GM18499 (cell line): ENCODE measurements around the gene PIP5K1B.

Source experiments
- ATAC-seq: cut with Tn5 transposase; IDR thresholded peaks from one replicate; pipeline ENCODE4 v1.9.1; 2021; ENCODE audit warnings: moderate number of reproducible peaks; ENCODE audit not compliant: insufficient read depth, unreplicated experiment

The PIP5K1B gene

DNA sequence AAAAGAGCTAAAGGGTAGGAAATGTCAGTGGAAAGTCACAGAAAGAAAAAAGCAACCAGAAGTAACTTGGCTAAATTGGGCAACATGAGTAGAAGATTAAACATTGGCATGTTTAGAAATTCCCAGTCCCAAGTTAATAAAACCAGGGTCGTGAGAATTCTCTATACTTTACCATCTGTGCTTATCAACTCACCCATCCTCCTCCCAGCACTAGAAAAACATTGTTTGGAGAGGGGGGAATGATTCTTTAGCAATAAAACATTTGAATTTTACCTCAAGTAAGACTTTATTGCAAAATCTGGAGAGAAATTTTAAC, 229.2 kb downstream of the PIP5K1B start:
- no peak for ATAC-seq

DNA sequence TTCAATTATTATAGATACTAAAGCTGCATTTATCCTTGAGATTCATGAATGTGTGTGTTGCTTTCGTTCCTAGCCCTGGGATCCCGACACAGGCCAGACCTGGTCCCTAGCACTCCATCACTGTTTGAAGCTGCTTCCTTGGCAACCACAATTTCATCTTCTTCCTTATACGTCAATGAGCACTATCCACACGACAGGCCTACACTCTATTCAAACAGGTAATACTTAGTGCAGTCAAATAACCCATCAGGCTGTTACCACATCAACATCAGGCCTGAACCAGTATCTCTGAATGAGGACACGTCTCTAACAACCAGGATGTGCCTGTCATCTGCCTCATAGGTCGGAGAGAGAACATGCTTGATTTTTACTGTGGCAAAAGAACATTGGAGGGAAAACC, 235.5 kb downstream of the PIP5K1B start:
- no peak for ATAC-seq

DNA sequence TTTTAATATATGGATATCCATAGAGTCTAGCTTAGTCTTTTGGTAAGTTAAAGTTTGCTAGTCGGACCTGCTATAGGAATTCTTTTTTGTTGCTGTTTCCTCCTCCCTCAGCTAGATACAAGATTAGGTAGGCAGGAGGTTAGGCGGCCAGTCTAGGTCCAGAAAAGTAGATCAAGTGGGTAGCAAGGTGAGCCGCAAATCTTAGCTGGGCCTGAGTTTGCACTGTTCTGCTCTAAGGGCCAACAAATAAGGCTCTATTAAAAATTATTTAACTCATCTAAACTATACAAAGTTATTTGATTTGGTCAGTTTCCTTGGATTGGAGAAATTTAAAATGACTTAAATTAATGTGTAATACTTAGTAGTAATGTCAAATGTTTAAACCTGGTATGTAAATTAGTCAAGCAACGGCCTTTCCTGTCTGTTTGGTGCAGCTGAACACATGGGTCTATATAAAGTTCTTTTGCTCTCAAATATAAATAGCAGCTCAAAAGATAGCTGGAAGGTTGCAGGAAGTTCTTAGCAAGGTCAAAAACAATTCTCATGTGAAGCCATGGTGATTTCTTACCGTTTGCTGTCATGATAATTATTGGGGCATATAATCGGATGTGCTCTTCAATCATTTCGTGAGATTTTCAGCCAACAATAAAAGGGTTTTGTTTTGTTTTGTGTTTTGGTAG, 236.9 kb downstream of the PIP5K1B start:
- no peak for ATAC-seq

DNA sequence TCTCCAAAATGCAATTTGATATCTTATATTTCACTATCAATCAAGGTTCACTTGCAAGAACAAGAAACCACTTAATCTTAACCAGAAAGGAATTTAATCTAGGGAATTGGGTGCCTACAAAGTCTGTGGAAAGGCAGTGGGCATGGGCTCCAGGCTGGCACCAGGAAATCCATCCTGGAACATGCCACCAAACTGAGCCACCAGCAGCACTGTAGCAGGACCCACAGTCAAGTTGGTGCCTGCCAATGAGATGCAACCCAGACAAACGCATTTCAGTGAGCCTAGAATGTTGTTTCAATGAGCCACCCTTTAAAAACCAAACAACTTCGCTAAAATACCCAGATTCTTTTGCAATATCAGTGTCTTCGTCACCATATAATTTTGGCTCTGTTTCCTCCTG, 237.8 kb downstream of the PIP5K1B start:
- ATAC-seq, result no peak

DNA sequence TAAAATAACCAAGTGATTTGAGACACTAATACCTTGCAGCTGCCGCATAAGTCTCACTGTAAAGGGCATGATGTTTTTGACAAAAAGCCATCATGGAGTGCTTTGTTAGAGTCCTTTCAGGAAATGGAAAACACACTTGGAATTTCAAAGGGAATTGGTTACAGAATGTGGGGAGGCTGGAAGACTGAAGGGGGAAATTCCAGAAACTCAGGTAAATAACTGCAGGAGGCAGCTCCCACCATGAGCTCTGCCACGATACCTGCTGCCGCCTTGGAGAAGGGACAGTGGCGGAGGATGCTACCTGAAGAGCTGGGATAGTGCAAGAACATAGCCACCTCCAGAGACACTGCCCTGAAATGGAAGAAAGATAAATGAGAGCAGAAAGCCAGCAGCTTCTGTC, 242.0 kb downstream of the PIP5K1B start:
- ATAC-seq, result no peak

DNA sequence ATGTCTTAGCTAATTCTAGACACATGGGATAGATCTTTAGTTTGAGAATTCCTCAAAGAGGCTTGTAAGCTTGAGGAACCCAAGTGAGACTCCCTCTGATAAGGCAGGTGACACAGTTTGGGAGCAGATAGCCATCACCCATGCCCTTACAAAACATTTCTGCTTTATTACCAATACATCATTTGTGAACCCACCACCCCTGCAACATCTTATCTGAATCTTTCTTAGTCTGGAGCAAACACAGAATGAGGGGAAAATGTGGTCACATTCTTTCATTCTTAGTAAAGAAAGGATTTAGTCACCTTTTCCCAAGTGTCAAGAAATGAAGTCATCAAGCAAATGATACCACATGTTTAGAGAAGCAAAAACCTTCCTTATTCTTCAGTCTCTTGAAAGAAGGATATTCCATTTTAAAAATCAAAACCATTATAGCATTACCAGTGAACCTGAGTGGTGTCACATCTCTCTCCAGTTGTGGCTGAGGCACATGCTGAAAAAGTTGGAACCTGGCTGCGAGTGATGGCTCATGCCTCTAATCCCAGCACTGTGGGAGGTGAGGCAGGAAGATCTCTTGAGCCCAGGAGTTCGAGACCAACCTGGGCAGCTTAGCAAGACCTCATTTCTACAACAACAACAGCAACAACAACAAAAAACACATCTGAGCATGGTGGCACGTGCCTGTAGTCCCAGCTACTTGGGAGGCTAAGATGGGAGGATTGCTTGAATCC, 243.0 kb downstream of the PIP5K1B start:
- no peak for ATAC-seq

DNA sequence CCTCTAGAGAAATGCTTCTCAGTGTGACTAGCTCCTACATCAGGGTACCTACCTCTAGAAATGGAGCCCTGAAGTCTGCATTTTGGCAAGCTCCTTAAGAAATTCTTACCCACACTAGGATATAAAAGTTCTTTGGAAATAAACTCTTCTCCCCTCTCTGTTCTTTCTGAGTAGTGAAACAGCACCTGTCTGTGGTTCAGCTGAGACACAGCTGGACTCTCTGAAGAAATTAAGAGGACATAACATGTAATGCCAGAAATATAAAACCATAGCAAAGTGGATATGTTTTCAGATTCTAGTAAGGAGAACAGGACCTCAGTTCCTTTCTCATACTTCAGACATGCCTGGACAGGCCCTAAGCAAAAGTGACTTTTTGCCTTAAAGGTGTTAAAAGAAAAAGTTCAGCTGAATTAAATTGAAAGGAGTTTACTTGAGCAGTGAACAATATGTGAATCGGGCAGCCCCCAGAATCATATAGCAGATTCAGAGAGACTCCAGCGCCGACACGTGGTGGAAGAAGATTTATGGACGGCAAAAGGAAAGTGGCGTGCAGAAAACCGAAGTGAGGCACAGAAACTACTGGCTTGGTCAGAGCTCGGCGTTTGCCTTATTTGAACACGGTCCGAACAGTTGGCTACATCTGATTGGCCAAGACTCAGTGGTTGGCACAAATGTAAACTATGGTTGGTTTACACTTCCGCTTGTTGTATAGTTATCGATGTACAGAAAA, 244.4 kb downstream of the PIP5K1B start:
- no peak for ATAC-seq

DNA sequence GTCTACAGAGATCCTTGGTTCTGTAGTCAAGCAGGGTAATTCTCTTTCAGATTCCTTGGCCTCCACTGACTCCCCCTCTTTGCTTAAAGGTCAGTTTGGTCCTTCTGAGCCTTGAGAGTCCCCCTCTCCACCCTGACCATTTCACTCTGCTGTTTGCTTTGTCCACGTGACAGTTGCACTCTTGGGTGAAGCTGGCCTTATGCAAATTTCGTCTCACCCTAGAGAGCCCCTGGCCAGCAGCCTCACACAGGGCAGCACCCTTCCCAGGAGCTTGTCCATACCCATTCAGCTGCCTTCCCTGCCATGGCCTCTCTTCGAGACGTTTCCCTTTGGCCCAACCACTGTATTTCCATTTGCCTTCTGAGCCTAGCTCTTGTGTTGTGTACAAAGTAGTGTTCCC, 245.1 kb downstream of the PIP5K1B start:
- no peak for ATAC-seq

DNA sequence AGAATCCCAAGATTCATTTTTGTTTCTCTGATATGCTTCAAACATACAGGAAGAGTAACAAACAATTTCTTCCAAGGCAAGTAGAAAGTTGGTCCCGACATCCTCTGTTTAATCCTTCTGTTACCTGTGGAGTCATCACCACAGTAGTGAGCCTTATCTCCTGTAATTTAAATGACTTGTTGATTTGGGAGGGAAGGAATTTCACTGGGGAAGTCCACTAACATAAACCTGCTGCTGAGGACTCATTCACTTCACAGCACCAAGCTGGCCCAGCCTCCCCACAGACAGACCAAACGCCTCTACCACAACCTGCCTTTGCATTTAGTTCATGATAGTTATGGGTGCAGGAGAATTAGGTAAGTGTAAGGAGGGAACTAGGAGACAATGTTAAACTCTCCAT, 245.6 kb downstream of the PIP5K1B start:
- ATAC-seq, result no peak

DNA sequence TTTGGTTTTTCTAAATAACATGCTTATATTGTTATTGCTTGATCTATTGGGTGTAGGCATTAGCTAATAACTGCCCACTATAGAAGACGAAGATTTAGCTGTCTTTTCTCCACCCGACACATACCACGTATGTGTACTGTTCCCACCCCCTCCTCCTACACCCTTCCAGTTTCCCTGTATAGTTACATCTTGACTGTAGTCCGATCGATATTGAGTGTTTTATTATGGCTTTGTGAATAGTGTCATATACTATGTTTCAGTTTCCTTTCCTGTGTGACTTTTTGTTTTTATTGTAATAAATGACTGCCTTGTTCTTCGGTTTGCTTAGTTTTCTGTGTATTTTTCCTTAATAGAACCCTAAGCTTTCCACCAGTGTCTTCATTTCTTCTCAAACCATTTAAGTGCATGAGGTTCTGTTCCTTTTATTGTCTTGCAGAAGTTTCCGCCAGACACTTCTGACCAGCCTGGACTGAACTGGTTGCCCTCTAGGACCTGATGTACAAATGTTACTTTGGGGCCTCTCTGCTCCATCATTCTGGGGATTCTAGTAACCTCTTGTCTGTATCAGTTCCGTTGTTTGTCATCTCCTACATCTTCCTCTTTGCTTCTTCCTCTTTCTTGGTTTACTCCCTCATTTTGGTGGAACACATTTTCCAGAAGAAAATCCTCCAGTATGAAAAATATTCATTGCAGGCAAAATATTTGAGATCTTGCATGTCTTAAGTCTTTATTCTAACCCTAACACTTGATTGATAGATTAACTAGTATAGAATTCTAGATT, 247.0 kb downstream of the PIP5K1B start:
- ATAC-seq, result peak; percentile 40

DNA sequence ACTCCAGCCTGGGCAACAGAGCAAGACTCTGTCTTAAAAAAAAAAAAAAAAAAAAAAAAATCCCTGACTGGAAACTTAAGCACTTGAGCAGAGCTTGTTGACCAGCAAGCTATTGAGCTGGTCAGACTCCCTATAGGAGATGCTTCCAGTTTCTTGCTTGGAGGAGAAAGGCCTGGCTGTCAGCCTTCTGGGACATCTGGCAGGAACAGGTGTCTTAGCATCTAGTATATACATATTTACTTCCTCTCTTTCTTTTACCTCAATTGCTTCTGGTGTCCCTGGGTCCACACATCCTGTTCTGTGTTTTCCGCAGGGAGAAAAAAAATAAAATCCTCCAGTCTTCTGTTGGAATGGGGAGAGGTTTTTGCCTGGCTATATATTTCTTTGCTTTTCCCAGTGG, 248.7 kb downstream of the PIP5K1B start:
- no peak for ATAC-seq

DNA sequence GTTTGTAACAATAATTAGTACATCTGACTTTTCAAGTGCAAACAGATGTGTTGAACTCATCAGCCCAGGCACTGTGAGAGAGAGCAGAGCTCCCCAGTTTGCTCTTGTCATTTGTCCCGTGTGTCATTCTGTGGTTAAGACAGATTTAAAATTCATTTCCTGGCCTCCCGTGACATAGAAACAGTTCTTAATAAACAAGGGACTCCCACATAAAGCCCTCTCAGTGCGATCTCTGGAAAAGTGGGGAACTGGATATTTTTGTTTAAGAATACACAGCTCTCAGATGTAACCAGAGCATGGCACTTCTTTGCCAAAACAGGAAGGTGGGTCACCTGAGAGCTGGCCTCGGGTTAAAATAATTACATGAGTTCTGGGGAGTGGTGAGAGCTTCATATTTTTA, 250.3 kb downstream of the PIP5K1B start:
- no peak for ATAC-seq

DNA sequence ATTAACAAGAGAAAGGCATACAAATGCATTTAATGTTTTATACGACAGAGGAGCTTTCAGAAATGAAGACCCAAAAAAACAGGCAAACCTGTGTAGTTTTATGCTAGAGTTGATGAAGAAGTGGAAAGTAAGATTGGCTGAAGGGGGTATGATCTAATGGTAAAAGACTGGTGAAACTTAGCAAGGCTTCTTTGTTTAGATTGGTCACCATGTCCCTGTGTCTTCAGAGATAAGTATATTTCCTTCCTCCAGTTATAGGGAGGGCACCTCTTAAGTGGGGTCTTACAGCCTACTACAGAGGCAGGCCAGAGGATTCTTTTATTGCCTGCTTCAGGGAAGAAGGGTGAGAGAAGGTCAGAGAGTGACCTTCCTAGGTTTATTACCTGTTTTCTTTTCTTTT, 252.4 kb downstream of the PIP5K1B start:
- ATAC-seq, result no peak

DNA sequence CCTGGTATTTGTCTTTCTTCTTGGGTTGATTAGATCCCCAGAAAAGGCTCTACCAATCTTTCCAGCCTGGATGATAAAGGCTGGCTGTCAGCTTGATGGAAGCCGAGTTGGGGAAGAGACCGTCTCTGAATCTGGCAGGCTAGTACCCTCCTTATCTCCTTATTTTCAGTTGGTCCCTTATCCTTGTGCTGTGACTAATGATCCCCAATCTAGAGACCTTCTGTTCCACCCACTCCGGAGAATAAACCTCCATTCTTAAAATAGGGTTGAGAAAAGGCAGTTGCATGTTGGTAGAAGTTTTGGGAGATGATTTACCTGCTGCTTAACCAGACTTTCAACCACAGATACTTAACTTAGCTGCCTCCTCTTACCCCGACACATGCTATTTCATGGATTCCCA, 256.5 kb downstream of the PIP5K1B start:
- no peak for ATAC-seq

DNA sequence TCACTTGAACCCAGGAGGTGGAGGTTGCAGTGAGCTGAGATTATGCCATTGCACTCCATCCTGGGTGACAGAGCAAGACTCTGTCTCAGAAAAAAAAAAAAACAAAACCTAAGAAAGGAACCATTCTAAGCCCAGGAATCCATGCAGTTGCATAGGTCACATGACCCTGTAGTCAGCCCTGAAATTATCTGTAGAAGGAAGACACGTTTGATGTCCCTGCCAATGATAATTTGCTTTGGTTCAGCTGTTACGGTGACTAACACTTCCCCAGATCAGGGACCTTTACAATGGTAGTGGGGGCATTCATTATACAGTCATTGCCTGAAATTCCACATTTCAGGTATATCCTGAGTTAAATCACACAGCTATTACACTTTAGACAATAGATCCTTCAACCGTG, 258.4 kb downstream of the PIP5K1B start:
- ATAC-seq, result no peak

DNA sequence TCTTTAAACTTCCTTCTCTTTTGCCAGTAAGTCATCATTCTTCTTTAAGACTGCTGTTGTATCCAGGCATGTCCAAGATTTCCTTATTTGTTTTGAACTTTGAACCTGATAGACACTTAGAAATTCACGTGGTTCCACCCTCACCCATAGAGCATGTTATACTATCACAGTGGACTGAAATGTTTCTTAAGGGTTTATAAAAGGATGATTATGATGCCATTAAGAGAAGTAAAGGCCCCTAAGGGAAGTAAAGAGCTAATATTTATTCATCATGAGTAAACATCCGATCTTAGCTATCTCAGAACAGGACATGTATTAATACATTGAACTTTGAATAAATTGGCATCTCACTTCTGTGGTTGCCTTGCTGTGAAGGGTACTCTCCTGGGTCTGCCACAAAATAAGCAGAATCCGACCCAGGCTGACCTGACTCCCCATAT, 259.1 kb downstream of the PIP5K1B start:
- no peak for ATAC-seq

DNA sequence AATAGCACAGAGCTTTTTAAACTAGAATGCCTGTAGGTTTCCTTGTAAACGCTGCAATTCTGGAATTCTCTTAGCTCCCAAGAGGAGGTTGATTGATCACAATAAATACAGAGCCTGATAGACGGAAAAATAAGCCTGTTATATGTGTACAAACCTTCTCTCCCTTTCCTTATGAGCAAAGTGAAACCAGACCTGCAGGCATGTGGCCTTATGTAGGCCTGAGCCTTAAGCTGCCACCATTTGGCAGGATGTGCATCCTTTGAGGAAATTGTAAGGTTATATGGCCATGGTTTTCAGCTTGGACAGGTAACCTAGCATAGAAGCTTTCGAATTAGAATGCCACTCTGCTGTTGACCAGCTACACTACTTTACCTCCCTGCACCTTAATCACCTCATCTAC, 259.7 kb downstream of the PIP5K1B start:
- no peak for ATAC-seq

DNA sequence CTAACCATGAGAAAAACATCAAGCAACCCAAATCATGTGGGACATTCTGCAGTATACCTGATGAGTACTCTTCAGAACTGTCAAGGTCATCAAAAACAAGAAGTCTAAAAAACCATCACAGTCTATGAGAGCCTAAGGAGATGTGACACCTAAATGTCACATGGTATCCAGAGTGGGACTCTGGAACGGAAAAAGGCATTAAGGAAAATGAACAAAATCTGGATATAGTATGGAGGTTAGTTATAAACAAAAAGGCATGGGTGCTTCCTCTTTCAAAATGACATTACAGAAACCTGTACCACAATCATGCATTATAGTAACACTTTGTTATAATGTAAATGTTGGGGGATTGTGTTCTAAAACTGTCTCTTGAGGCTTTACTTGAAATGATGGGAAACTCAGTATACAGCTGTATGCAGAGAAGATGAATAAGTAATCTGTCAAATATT, 261.5 kb downstream of the PIP5K1B start:
- peak; percentile 71 for ATAC-seq

DNA sequence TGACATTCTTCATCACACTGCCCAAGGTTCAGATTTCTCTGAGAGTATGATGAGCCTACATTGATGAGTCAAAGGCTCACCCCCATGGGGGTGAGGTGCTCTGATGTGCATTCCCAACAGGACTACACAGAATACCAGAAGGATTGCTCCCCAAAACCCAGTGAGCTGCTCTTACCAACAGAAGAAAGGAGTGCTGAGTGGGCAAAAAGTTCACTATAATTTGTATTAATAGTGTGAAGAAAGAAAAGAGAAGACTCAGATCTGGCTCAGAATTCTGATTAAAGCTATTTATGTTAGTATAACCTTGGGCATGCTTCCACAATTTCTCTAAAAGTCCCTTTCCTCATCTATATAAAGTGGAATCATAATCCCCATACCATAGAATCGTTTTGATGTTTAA, 262.8 kb downstream of the PIP5K1B start:
- ATAC-seq, result no peak

DNA sequence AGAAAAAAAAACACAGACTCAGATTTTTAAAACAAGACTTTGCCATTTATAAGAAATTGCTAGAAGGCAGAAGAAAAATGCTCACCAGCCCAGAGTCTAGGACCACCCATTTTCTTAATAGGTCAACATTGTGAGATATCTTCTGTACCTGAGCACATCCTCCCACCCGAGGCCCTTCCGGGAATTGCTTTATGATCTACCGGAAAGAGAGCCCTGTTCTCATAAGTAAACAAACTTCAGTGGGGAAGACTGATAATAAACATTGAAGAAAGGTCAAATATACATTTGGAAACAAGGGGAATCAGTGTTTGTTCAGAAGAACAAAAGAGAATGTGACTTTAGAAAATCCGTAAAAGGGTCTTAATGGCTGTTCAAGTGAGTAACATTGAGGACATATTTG, 264.5 kb downstream of the PIP5K1B start:
- ATAC-seq, result no peak

DNA sequence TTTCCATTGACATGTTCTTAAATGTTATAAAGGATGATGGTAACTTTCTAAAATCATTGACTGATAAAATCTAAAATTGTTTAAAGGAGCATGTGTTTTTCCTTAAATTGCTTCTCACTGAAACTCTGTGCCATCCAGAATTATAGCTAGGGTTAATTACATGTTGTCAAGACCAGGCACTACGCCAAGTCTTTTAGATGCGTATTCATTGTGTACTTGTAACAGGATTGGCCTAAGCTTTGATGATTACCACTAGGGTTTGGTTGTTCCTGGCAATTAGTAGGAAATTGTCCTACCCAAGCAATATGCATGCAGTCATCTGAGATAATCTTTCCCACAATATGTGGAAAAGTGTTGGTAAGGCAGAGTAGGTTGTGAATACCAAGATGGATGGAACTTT, 265.1 kb downstream of the PIP5K1B start:
- ATAC-seq, result no peak
